Measurements from ENCODE around the gene EXOC4.
"Not testable (repeated sequence)": the region's sequence is repeated elsewhere in the genome, so short reads cannot be mapped to it uniquely, and the experiment has no call there.

Gene EXOC4

GRCh38 chr7:133971625-133972024 lies 718.7 kb downstream of the EXOC4 start:
- DNase-seq, result no peak

GRCh38 chr7:133973710-133974109 lies 720.8 kb downstream of the EXOC4 start:
- no peak for DNase-seq

DNA sequence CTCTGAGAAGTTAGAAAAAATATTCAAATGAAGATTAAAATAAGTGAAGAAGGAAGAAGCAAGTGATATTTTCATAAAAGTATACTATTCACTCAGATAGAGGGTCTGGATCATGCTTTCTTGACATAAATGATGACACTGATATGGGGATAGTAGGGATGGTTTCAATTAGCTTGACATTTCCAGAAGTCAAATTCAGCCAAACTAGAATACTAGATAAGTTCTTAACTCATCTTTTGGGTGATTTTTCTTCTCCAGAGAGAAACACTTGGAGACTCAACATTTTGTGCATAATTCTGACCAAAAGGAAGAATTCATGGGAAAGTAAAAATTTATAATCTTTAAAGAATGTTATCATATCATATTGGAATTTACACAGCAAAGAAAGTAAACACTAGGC lies 722.3 kb downstream of the EXOC4 start:
- no peak for DNase-seq

DNA sequence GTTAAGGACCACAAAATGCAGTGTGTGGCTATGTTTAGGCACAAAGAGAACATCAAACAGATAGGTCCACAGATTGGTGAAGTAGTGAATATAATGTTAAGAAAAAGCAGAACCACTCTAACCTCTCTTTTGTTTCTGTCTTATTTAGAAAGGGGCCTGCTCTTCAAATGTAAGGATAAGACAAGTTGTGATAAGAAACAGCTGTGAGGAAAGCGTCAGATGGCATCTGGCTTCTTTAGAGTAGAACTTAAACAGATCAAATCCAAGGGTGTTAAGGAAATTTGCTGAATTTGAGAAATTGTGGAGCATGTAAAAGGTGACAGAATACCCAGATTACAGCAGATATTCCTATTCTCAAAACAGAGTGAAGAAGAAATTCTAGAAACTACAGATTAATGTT lies 723.3 kb downstream of the EXOC4 start:
- no peak for DNase-seq

- DNase-seq, result no peak
These were observed 724.8 kb downstream of the EXOC4 start for GRCh38 chr7:133977409-133978274.

- no peak for DNase-seq
These were observed 725.8 kb downstream of the EXOC4 start for GRCh38 chr7:133978502-133979295.

DNA sequence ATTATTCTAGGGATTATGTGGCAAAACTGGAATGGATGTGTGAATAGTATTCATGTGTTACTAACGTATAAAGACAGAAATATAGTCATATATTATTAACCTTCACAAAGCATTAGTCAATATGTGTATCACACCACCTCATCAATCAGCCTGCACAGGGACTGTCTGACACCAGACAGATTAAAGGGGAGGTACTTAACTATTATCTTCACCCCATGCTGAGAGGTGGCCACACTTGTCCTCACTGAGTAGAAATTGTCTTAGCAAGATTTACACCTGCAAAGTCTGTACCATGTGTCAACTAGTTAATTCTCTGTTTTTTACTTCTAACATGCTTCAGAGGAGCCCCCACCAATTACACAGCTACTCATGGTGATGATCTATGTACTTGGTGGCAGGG lies 727.9 kb downstream of the EXOC4 start:
- no peak for DNase-seq

- no peak for DNase-seq
These were observed 731.0 kb downstream of the EXOC4 start for GRCh38 chr7:133983685-133984419.

DNA sequence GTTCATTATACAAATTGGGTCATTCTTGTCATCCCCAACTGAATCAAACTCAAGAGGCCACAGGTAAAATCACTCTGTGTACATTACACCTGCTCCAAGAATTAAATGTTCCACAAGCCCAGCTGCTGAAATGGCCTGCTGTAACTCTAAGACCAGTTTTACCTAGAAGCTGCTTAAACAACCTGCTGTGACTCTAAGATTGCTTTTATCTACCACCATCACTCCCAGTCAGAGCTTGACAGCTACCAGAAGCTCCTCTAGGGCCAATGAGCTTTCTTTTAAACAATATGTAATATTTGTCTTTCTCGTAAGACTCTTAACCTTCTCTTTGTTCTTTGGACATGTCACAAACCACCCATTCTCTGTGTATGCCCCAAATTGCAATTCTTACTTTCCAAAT lies 732.4 kb downstream of the EXOC4 start:
- no peak for DNase-seq

DNA sequence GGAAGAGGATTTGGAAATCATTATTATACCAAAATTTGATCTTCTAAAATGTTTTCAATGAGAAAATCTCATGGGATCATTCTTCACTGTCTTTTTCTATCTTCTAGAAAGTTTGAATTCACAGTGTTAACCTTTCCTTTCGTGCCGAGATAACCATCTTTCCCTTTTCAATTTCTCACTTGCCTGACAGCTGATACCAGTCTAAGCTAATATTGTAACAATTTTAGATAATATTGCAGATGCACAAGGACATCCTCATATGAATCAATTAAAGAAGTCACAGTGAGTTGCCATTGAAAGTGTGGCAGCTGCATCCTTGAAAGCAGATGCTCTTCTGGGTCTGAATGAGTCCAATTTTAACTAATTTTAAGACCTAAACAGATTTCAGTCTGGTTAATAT lies 734.7 kb downstream of the EXOC4 start:
- no peak for DNase-seq

DNA sequence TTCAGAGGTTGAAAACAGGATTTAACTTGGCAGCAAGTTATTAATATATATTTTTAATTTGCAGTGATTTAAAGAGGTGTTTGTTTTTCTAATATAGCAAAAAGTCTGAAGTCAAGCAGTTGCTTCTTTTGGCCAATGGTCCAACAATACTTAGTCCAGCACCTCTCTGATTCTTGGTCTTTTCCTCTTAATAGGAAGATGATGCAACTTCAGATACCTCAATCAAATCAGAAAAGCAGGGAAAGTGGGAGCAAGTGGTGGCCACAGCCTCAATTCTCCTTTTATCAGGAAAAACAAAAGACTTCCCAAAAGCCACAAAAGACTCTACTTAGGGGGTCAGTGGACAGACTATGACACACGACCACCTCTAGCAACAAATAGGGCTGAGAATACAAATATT lies 740.7 kb downstream of the EXOC4 start:
- no peak for DNase-seq

GRCh38 chr7:133994100-133994499 lies 741.2 kb downstream of the EXOC4 start:
- DNase-seq, result not testable (repeated sequence)

- no peak for DNase-seq
These were observed 744.6 kb downstream of the EXOC4 start for GRCh38 chr7:133997463-133997862.

- DNase-seq, result no peak
These were observed 746.3 kb downstream of the EXOC4 start for GRCh38 chr7:133999178-133999577.

- no peak for DNase-seq
These were observed 752.1 kb downstream of the EXOC4 start for GRCh38 chr7:134004829-134005505.

DNA sequence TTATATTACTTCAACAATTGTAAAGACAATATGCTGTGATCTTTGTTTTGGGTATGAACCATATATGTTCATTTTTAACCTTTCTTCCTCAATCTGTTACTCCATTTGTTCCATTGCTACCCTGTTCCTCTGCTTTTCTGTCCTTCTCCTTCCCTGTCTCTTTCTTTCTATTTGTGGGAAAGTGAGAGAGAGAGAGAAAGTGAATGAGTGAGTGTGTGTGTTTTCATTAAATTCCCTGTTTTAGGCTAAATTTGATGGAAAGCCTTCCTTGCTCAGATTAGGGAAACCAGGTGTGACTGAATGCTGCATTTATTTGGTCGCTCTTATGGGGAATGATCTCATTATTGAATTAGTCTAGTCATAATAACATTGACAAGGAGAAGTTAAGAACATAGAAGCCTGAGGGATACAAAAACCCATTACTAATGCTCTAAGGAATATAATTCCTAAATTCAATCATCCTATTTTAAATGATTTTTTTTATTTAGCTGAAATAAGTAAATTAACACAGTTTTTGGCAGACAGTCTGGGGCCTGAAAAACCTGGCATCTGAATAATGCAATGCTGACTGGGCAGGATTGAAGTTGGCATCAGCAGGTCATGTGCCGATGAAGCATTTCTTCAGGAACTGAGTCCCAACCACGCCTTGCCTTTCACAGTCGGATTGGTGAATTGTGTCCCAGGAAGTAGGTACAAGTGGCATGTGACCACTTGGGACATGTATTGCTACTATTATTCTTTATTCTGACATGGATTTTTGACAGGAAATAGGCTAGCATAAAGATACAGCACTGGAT lies 756.6 kb downstream of the EXOC4 start:
- DNase-seq, result no peak

DNA sequence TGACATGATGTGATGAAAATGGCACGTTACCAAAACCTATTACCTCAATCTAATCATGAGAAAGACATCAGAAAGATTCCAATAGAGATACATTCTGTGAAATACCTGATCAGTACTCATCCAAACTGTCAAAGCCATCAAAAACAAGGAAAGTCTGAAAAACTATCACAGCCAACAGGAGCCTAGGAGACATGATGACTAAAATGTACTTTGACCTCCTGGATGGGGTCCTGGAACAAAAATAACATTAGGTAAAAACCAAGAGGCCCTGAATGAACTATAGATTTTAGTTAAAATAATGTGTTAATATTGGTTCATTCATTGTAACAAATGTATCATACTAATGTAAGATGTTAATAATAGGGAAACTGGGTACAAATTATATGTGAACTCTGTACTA lies 760.4 kb downstream of the EXOC4 start:
- no peak for DNase-seq

DNA sequence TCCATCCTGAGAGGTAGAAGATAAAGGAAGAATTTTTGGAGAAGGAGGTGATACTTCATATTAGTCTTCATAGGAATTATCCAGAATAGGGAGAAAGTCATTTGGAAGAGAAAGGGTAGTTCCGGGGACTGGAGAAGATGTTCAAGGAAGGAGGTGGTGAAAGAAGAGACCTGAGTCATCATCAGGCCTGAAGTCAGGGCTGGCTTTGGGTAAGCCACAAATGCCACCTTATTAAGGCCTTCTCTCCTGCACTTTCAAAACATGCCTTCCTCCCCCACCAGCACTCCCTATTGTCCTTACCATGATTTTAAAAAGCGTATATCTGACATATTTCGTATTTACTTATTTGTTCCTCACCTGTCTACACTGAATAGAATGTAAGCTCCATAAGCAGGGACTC lies 762.1 kb downstream of the EXOC4 start:
- DNase-seq, result no peak

GRCh38 chr7:134016223-134016941 lies 763.5 kb downstream of the EXOC4 start:
- no peak for DNase-seq

DNA sequence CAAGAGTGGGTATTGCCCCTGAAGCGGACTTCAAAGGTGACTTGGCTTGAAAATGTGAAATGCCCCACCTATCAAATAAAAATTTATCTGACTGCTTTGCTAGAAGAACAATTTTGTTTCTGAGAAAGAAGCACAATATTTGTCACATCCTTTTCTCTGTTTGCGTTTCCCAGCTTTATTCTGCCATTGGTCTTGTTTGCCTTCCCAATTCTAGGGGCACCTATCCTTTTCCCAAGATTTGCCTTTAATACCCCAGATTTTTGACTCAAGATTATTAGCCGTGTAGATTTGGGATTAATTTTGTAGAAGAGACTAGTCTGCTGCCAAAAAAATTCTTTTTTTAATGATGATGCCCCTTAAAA lies 764.0 kb downstream of the EXOC4 start:
- no peak for DNase-seq

GRCh38 chr7:134018306-134018705 lies 765.4 kb downstream of the EXOC4 start:
- no peak for DNase-seq
